Keratinocyte (primary cell): Measurements from ENCODE around the gene PTPRN2.

Source experiments
- EZH2 ChIP-seq: IDR thresholded peaks from one replicate; pipeline ENCODE4 v1.6.1; 2012; ENCODE audit warnings: inconsistent platforms, mild to moderate bottlenecking, low read length, moderate library complexity
- TF ChIP-seq, protein P1 (sequence below), 3 experiments: IDR thresholded peaks in 1 of 3; conservative IDR thresholded peaks in 1 of 3; optimal IDR thresholded peaks in 1 of 3; 2 replicates in 2 of 3; 3 replicates in 1 of 3; pipeline versions ENCODE3 to v1.5.1; 2011; ENCODE audit warnings: low read length in 3 of 3, mild to moderate bottlenecking in 3 of 3, moderate library complexity in 2 of 3, control low read depth in 1 of 3, inconsistent platforms in 1 of 3; ENCODE audit not compliant: insufficient read depth in 2 of 3; ENCODE audit errors: extremely low read depth in 1 of 3

GRCh38 chr7:157616931-157617330, 970.7 kb downstream of the PTPRN2 start:
- TF ChIP-seq, protein P1, sequence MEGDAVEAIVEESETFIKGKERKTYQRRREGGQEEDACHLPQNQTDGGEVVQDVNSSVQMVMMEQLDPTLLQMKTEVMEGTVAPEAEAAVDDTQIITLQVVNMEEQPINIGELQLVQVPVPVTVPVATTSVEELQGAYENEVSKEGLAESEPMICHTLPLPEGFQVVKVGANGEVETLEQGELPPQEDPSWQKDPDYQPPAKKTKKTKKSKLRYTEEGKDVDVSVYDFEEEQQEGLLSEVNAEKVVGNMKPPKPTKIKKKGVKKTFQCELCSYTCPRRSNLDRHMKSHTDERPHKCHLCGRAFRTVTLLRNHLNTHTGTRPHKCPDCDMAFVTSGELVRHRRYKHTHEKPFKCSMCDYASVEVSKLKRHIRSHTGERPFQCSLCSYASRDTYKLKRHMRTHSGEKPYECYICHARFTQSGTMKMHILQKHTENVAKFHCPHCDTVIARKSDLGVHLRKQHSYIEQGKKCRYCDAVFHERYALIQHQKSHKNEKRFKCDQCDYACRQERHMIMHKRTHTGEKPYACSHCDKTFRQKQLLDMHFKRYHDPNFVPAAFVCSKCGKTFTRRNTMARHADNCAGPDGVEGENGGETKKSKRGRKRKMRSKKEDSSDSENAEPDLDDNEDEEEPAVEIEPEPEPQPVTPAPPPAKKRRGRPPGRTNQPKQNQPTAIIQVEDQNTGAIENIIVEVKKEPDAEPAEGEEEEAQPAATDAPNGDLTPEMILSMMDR (optimal IDR thresholded peaks at IDR 0.05 in 1 of 3, IDR thresholded peaks at IDR 0.05 in 1 of 3, conservative IDR thresholded peaks at IDR 0.05 in 1 of 3; ENCODE audit: extremely low read depth in 1 of 3, insufficient read depth in 2 of 3, low read length in 3 of 3) = no peak
- no peak for TF ChIP-seq EZH2
